ENCODE measurements around the gene PCSK5.
"Not testable (repeated sequence)": the region's sequence is repeated elsewhere in the genome, so short reads cannot be mapped to it uniquely, and the experiment has no call there.

PCSK5 gene

GRCh38 chr9:76353280-76353679, 462.8 kb downstream of the PCSK5 start:
- Histone ChIP-seq H3K27ac (ENCODE audit: low read length) (no peak overlapping the region), H3K4me3 (ENCODE audit: low read length) (no peak overlapping the region), H3K27me3 (ENCODE audit: control insufficient read depth, insufficient read depth, low read length) (no peaks in the 10 kb centered on the region), H3K9me3 (ENCODE audit: control insufficient read depth, low read depth, low read length) (no peaks in the 10 kb centered on the region), H3K9ac (ENCODE audit: low read length) (no peak overlapping the region), H3K4me1 (ENCODE audit: control insufficient read depth, low read depth, low read length) (no peaks in the 10 kb centered on the region), H3K36me3 (ENCODE audit: control insufficient read depth, low read depth, low read length) (no peaks in the 10 kb centered on the region)

- H3K9ac ChIP-seq (ENCODE audit: low read length), result no peak overlapping the region
These were observed 463.7 kb downstream of the PCSK5 start for GRCh38 chr9:76354221-76354620.

GRCh38 chr9:76355886-76356285, 465.4 kb downstream of the PCSK5 start:
- no peak overlapping the region for H3K27ac ChIP-seq (ENCODE audit: low read length)

More at GRCh38 chr9:76354221-76354620, 463.7 kb downstream of the PCSK5 start:
- Histone ChIP-seq H3K27me3 (ENCODE audit: control insufficient read depth, insufficient read depth, low read length) (no peaks in the 10 kb centered on the region), H3K36me3 (ENCODE audit: control insufficient read depth, low read depth, low read length) (no peaks in the 10 kb centered on the region), H3K4me1 (ENCODE audit: control insufficient read depth, low read depth, low read length) (no peaks in the 10 kb centered on the region), H3K27ac (ENCODE audit: low read length) (no peak overlapping the region), H3K4me3 (ENCODE audit: low read length) (no peak overlapping the region), H3K9me3 (ENCODE audit: control insufficient read depth, low read depth, low read length) (no peaks in the 10 kb centered on the region)

GRCh38 chr9:76357555-76357954, 467.1 kb downstream of the PCSK5 start:
- Histone ChIP-seq H3K27ac (ENCODE audit: low read length) (no peak overlapping the region), H3K27me3 (ENCODE audit: control insufficient read depth, insufficient read depth, low read length) (no peaks in the 10 kb centered on the region), H3K4me1 (ENCODE audit: control insufficient read depth, low read depth, low read length) (no peaks in the 10 kb centered on the region), H3K9me3 (ENCODE audit: control insufficient read depth, low read depth, low read length) (no peaks in the 10 kb centered on the region), H3K9ac (ENCODE audit: low read length) (no peak overlapping the region), H3K4me3 (ENCODE audit: low read length) (no peak overlapping the region), H3K36me3 (ENCODE audit: control insufficient read depth, low read depth, low read length) (no peaks in the 10 kb centered on the region)

More at GRCh38 chr9:76355886-76356285, 465.4 kb downstream of the PCSK5 start:
- no peak overlapping the region for H3K9ac ChIP-seq (ENCODE audit: low read length)
- no peaks in the 10 kb centered on the region for H3K4me1 ChIP-seq (ENCODE audit: control insufficient read depth, low read depth, low read length)
- H3K4me3 ChIP-seq (ENCODE audit: low read length), result no peak overlapping the region
- no peaks in the 10 kb centered on the region for H3K36me3 ChIP-seq (ENCODE audit: control insufficient read depth, low read depth, low read length)
- H3K27me3 ChIP-seq (ENCODE audit: control insufficient read depth, insufficient read depth, low read length), result no peaks in the 10 kb centered on the region
- H3K9me3 ChIP-seq (ENCODE audit: control insufficient read depth, low read depth, low read length), result no peaks in the 10 kb centered on the region

GRCh38 chr9:76358628-76359280, 468.3 kb downstream of the PCSK5 start:
- H3K36me3 ChIP-seq (ENCODE audit: control insufficient read depth, low read depth, low read length), result no peaks in the 10 kb centered on the region
- H3K4me1 ChIP-seq (ENCODE audit: control insufficient read depth, low read depth, low read length), result no peaks in the 10 kb centered on the region
- no peak overlapping the region for H3K27ac ChIP-seq (ENCODE audit: low read length)
- H3K9me3 ChIP-seq (ENCODE audit: control insufficient read depth, low read depth, low read length), result no peaks in the 10 kb centered on the region
- no peaks in the 10 kb centered on the region for H3K27me3 ChIP-seq (ENCODE audit: control insufficient read depth, insufficient read depth, low read length)
- no peak overlapping the region for H3K4me3 ChIP-seq (ENCODE audit: low read length)
- no peak overlapping the region for H3K9ac ChIP-seq (ENCODE audit: low read length)

GRCh38 chr9:76359365-76359764, 468.9 kb downstream of the PCSK5 start:
- no peaks in the 10 kb centered on the region for H3K4me1 ChIP-seq (ENCODE audit: control insufficient read depth, low read depth, low read length)
- no peak overlapping the region for H3K4me3 ChIP-seq (ENCODE audit: low read length)
- no peak overlapping the region for H3K9ac ChIP-seq (ENCODE audit: low read length)
- no peak overlapping the region for H3K27ac ChIP-seq (ENCODE audit: low read length)
- H3K9me3 ChIP-seq (ENCODE audit: control insufficient read depth, low read depth, low read length), result no peaks in the 10 kb centered on the region
- no peaks in the 10 kb centered on the region for H3K36me3 ChIP-seq (ENCODE audit: control insufficient read depth, low read depth, low read length)
- no peaks in the 10 kb centered on the region for H3K27me3 ChIP-seq (ENCODE audit: control insufficient read depth, insufficient read depth, low read length)

- no peak overlapping the region for H3K27ac ChIP-seq (ENCODE audit: low read length)
These were observed 469.3 kb downstream of the PCSK5 start for GRCh38 chr9:76359766-76360165.

GRCh38 chr9:76362332-76363031, 472.0 kb downstream of the PCSK5 start:
- not testable (repeated sequence) for H3K9me3 ChIP-seq (ENCODE audit: control insufficient read depth, low read depth, low read length); H3K27me3 ChIP-seq (ENCODE audit: control insufficient read depth, insufficient read depth, low read length); H3K36me3 ChIP-seq (ENCODE audit: control insufficient read depth, low read depth, low read length); H3K4me1 ChIP-seq (ENCODE audit: control insufficient read depth, low read depth, low read length); H3K27ac ChIP-seq (ENCODE audit: low read length); H3K9ac ChIP-seq (ENCODE audit: low read length); H3K4me3 ChIP-seq (ENCODE audit: low read length)

More at GRCh38 chr9:76359766-76360165, 469.3 kb downstream of the PCSK5 start:
- Histone ChIP-seq H3K36me3 (ENCODE audit: control insufficient read depth, low read depth, low read length) (no peaks in the 10 kb centered on the region), H3K9me3 (ENCODE audit: control insufficient read depth, low read depth, low read length) (no peaks in the 10 kb centered on the region), H3K9ac (ENCODE audit: low read length) (no peak overlapping the region), H3K4me3 (ENCODE audit: low read length) (no peak overlapping the region), H3K4me1 (ENCODE audit: control insufficient read depth, low read depth, low read length) (no peaks in the 10 kb centered on the region), H3K27me3 (ENCODE audit: control insufficient read depth, insufficient read depth, low read length) (no peaks in the 10 kb centered on the region)

GRCh38 chr9:76363032-76363395, 472.5 kb downstream of the PCSK5 start:
- Histone ChIP-seq H3K27ac (ENCODE audit: low read length) (no peak overlapping the region), H3K27me3 (ENCODE audit: control insufficient read depth, insufficient read depth, low read length) (no peaks in the 10 kb centered on the region), H3K4me3 (ENCODE audit: low read length) (no peak overlapping the region), H3K36me3 (ENCODE audit: control insufficient read depth, low read depth, low read length) (no peaks in the 10 kb centered on the region), H3K9me3 (ENCODE audit: control insufficient read depth, low read depth, low read length) (no peaks in the 10 kb centered on the region), H3K4me1 (ENCODE audit: control insufficient read depth, low read depth, low read length) (no peaks in the 10 kb centered on the region), H3K9ac (ENCODE audit: low read length) (no peak overlapping the region)

GRCh38 chr9:76365028-76365427, 474.6 kb downstream of the PCSK5 start:
- no peaks in the 10 kb centered on the region for H3K4me1 ChIP-seq (ENCODE audit: control insufficient read depth, low read depth, low read length)
- no peak overlapping the region for H3K27ac ChIP-seq (ENCODE audit: low read length)
- H3K9me3 ChIP-seq (ENCODE audit: control insufficient read depth, low read depth, low read length), result no peaks in the 10 kb centered on the region
- no peaks in the 10 kb centered on the region for H3K36me3 ChIP-seq (ENCODE audit: control insufficient read depth, low read depth, low read length)
- H3K9ac ChIP-seq (ENCODE audit: low read length), result no peak overlapping the region
- H3K4me3 ChIP-seq (ENCODE audit: low read length), result no peak overlapping the region
- no peaks in the 10 kb centered on the region for H3K27me3 ChIP-seq (ENCODE audit: control insufficient read depth, insufficient read depth, low read length)

GRCh38 chr9:76366275-76366674, 475.8 kb downstream of the PCSK5 start:
- Histone ChIP-seq H3K4me1 (ENCODE audit: control insufficient read depth, low read depth, low read length) (no peaks in the 10 kb centered on the region), H3K27me3 (ENCODE audit: control insufficient read depth, insufficient read depth, low read length) (no peaks in the 10 kb centered on the region)

GRCh38 chr9:76369583-76369982, 479.1 kb downstream of the PCSK5 start:
- Histone ChIP-seq H3K4me1 (ENCODE audit: control insufficient read depth, low read depth, low read length) (no peaks in the 10 kb centered on the region), H3K4me3 (ENCODE audit: low read length) (no peak overlapping the region), H3K36me3 (ENCODE audit: control insufficient read depth, low read depth, low read length) (no peaks in the 10 kb centered on the region), H3K27ac (ENCODE audit: low read length) (no peak overlapping the region), H3K9me3 (ENCODE audit: control insufficient read depth, low read depth, low read length) (no peaks in the 10 kb centered on the region), H3K27me3 (ENCODE audit: control insufficient read depth, insufficient read depth, low read length) (no peaks in the 10 kb centered on the region), H3K9ac (ENCODE audit: low read length) (no peak overlapping the region)

More at GRCh38 chr9:76366275-76366674, 475.8 kb downstream of the PCSK5 start:
- Histone ChIP-seq H3K27ac (ENCODE audit: low read length) (no peak overlapping the region), H3K4me3 (ENCODE audit: low read length) (no peak overlapping the region), H3K9ac (ENCODE audit: low read length) (no peak overlapping the region), H3K9me3 (ENCODE audit: control insufficient read depth, low read depth, low read length) (no peaks in the 10 kb centered on the region), H3K36me3 (ENCODE audit: control insufficient read depth, low read depth, low read length) (no peaks in the 10 kb centered on the region)
